ENCODE measurements around the gene POP7.
"Not testable (repeated sequence)": the region's sequence is repeated elsewhere in the genome, so short reads cannot be mapped to it uniquely, and the experiment has no call there.

Gene POP7

DNA sequence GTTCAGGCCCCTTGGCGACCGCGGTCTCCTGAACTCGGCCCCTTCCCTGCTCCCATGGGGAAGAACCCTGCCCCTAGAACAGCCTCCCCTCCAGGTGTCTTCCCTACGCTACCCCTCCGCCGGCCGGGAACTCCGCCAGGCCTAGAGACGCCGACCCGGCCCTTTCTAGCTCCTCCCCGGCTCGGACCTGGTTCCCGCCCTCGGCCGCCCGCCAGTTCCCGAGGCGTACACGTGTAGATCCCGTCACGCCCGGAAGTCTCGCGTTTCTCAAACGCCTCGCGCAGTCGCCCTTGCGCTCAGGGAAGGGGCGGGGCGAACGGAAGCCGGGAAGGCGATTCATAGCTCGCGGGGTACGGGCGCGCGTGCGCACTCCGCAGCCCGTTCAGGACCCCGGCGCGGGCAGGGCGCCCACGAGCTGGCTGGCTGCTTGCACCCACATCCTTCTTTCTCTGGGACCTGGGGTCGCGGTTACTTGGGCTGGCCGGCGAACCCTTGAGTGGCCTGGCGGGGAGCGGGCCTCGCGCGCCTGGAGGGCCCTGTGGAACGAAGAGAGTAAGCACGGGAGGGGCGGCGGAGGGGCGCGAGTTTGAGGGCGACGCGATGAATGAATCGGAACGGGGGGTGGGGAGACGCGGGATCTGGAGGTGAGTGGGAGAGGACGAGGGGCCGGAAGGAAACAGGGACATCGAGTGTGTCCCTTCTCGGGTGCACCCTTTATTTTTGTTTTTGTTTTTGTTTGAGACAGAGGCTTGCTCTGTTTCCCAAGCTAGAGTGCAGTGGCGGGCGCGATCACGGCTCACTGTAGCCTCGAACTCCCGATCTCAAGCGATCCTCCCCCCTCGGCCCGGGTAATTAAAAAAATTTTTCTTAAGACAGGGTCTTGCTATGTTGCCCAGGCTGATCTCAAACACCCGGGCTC, at the start of gene POP7:
TSS of gene POP7 (plus strand) at position 369 of the 919 bp plus-strand sequence. CDS start 710 bp downstream, outside the sequence.
- DNase-seq: peak; percentile 98

DNA sequence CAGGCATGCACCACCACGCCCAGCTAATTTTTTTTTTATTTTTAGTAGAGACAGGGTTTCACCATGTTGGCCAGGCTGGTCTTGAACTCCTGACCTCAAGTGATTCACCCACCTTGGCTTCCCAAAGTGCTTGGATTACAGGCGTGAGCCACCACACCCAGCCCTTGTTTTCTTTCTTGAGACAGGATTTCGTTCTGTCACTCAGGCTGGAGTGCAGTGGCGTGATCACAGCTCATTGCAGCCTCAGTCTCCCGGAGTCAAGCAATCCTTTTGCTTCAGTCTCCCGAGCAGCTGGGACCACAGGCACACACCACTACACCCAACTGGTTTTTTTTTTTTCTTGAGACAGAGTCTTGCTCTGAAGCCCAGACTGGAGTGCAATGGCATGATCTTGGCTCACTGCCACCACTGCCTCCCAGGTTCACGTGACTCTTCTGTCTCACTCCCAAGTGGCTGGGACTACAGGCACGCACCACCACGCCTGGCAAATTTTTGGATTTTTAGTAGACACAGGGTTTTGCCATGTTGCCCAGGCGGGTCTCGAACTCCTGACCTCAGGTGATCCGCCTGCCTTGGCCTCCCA, 43.6 kb upstream of the POP7 start:
- DNase-seq: not testable (repeated sequence)

DNA sequence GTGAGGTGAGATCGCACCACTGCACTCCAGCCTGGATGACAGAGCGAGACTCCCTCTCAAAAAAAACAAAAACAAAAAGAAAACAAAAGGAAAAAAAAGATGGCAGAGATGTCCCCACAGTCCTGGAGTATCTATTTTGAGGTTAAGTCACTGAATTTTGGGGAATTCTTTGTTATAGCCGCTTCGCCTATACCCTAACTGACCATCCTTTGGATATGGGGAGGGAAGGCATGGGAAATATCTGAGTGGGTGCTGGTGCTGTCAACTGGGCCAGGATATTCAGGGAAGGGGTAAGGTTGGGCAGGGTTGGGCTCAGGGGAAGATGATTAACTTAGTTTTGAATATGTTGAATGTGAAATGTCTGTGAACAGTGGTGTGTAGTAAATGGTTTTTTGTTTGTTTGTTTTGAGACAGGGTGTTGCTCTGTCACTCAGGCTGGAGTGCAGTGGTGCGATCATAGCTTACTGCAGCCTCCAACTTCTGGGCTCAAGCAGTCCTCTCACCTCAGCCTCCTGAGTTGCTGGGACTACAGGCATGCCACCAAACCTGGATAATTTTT, 40.7 kb upstream of the POP7 start:
- DNase-seq: no peak

DNA sequence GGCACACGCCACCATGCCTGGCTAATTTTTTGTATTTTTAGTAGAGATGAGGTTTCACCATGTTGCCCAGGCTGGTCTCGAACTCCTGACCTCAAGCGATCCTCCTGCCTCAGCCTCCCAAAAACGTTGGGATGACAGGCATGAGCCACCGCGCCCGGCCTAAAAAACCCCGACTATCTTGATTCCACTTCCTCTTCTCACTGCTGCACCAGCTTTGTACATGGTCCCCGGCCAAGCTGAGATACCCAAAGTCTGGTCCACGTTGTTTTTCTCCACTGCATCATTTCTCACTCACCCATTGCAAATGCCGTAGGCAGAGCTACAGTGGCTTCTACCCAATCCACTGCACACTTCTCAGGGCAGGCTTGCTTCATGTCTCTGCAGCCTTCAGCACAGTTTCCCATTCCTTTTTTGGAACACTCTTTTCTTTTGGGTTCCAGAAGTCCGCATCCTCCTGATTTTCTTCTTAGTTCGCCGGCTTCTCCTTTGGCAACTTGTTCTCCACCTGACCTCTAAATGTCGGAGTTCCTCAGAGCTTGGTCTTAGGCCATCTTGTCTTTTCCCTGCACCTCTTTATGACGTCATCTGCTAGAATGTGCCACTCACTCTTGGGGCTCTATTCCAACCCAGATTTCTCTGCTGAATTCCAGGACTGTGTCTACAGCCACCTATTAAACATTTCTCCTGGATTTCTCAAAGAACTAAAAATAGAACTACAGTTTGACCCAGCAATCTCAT, 38.4 kb upstream of the POP7 start:
- DNase-seq: no peak

DNA sequence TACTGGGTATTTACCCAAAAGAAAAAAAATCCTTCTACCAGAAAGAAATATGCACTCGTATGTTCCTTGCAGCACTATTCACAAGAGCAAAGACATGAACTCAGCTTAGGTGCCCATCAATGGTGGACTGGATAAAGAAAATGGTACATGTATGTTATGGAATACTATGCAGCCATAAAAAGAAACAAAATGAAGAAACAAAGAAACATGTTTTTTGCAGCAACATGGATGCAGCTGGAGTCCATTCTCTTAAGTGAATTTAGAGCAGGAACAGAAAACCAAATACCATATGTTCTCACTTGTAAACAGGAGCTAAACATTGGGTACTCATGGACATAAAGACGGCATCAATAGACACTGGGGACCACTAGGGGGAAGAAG, 37.9 kb upstream of the POP7 start:
- DNase-seq: no peak

DNA sequence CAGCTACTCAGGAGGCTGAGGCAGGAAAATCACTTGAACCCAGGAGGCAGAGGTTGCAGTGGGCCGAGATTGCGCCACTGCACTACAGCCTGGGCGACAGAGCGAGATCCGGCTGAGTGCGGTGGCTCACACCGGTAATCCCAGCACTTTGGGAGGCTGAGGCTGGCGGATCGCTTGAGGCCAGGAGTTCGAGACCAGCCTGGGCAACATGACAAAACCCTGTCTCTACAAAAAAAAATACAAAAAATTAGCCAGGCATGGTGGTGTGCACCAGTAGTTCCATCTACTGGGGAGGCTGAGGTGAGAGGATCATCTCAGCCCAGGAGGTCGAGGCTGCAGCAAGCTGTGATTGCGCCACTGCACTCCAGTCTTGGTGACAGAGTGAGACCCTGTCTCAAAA, 36.8 kb upstream of the POP7 start:
- not testable (repeated sequence) for DNase-seq

DNA sequence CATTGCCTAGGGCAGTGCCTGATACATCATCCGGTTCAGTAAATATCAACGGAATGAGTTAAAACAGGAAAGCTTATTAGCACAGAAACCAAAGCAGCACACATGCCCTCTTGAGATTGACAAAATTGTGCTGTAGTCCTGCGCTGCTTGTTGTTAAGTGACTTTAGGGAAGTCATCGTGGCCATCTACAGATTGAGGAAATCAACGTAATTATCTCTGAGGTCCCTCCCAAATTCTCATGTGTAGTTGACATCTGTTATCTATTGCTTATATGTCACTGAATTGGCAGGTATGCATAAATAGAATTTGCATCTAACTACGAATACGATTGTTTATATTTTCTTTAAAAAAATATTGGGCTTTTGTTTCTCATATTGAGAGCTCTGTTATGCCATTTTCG, 35.8 kb upstream of the POP7 start:
- no peak for DNase-seq

DNA sequence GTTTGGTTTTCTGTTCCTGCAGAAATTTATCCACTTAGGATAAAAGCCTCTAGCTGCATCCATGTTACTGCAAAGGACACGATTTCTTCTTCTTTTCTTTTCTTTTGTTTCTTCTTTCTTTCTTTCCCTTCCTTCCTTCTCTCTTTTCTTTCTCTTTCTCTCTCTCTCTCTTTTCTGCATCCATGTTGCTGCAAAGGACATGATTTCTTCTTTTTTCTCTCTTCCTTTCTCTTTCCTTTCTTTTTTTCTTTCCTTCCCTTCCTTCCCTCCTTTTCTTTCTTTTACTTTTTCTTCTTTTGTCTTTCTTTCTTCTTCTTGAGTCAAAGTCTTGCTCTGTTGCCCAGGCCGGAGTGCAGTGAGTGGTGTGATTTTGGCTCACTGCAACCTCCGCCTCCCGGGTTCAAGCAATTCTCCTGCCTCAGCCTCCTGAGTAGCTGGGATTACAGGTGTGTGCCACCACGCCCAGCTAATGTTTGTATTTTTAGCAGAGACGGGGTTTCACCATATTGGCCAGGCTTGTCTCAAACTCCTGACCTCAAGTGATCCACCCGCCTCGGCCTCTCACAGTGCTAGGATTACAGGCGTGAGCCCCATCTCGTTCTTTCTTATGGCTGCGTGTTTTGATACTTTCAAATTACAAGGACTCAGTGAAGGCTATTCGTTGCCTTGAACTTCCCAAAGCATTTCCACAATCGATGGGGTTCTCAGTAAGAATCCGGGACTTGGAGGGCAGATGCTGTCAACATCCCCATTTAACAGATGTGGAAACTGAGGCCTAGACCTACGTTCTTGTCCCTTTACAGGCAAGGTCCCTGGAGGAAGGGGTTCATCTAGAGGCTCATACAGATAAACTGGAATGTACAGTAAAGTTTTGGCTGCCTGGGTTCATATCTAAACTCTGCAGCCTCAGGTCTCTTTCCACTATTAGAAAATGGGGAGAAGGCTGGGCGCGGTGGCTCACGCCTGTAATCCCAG, 34.3 kb upstream of the POP7 start:
- no peak for DNase-seq

DNA sequence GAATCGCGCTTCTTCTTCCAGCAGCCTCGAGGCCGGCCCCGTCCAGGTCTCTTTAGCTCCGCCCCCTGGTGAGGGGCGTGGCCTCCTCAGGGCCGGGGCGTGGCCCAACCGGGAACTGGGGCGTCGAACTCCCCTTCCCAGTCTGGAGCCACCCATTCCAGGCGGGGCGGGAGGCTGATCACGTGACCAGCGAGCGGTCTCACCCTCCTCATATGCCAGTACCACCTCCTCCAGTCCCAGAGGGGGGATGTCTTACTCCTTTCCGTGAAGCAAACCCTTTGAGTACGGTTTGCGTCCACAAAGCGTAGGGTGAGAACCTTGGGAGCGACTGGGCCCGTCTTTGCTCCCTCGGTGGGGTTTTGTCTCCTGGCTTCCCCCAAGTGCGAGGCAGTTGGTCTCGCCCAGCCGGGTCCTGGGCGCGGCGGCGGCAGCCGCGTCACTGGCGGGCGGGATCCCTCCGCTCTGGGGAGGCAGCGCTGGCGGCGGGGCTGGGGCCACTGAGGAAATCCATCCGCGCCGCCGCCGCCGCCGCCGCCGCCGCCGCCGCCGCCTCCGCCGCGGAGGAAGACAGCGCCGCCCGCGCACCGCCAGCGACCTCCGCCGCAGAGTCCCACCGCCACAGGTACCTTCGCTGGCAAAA, 32.5 kb upstream of the POP7 start, which contains the start of gene GNB2:
TSS of gene GNB2 (plus strand) at position 439 of the 640 bp plus-strand sequence. CDS start 2,526 bp downstream, outside the sequence.
- DNase-seq: peak; percentile 99

DNA sequence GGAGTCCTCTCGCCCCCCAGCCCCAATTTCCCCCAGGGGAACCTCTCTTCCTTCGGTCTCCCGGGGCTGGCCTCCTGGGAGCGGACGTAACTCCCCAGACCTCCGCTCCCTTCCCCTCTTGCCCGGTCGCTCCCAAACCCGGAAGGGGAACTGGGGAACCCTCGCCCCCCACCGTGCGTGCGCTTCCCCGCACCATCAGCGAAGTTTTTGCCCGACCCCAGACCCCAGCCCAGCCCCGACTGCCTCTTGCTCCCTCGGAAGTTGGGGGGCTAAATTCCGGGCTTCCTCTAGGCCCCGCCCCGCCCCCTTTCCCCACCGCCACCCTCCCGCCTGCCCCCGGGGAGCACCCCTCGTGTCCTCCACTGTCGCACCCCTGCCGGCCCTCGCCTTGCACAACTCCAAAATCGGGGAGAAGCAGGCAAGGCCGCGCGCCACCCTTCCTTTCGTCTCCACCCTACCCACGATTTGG, 31.9 kb upstream of the POP7 start:
- DNase-seq: no peak

DNA sequence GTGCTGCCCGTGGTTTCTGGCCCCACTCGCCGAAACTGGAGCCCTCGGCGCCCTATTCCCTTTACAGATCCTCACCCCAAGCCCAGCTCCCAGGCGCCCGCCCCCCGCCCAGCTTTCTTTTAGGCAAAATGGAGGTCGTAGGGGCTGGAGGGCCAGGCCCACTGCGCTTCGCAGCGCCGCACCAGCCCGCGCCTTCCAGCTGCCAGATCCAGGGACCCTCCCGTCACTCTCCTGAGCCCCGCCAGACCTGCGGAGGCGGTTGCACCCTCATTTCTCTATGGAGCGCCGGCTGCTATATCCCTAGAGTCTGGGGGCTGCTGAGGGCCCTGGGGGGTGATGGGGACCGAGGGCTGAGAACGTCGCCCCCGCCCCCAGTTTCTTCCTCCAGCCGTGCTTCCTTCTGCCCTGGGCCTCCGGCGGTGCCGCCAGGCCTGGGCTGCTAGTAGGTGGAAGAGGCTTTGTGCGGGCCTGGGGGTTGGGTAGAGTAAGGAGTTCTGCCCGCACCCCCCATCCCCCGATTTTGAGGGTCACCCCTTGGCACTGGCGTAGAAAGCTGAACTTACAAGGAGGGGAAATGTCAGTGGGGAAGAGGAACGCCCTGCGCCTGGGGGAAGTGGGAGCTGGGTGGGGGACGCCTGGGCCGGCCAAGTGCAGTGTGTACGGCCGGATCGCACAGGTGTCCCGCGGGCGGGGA, 31.4 kb upstream of the POP7 start:
- DNase-seq: no peak

DNA sequence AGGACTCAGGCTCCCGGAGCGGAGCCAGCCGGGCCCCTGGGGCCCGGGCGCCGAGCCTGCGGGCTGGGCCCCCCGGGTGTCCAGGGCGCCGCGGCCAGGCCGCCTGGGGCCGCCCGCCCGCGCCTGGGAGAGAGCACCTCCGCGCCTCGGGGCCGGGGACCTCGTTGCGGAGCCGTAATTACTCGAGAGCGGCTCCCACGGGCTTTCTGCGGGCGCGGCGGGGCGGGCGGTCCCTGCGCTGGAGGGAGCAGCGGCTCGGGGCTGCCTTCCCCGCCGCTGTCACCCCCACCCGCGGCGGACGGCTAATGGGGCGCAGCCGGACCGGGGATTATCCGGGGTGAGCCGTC, 30.8 kb upstream of the POP7 start:
- DNase-seq: no peak

DNA sequence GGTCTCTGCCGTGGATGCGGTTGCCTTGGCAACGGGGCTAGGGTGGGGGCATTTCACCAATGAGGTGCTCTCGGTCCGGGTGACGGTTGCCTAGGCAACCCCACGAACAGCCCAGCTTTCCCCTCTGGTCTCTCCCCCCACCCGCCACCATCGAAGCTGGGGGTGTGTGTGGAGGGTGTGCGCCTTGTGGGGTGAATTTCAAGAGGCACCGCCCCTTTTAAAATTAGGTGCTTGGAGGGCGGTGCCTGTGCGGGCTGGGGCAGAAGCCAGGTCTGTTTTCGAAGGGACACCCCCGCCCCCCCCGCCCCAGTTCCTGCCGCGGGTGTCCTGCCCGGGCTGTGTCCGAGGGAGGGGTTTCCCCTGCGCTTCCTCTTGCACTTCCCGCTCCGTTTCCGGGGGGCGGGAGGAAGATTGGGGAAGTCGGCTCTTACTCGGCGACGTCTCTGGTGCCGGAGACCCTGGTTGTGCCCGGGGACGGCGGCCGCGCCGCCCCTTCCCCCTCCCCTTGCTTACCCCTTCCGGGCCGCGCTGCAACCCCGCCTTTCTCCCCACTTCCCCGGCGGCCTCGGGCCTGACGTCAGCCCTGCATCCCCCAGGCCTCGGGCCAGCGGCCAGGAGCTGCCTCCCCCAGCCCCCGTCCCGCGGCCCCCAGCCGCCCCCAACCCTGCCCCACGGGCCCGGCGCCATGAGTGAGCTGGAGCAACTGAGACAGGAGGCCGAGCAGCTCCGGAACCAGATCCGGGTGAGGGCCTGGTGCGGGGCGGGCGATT, 30.2 kb upstream of the POP7 start:
- peak; percentile 76 for DNase-seq

DNA sequence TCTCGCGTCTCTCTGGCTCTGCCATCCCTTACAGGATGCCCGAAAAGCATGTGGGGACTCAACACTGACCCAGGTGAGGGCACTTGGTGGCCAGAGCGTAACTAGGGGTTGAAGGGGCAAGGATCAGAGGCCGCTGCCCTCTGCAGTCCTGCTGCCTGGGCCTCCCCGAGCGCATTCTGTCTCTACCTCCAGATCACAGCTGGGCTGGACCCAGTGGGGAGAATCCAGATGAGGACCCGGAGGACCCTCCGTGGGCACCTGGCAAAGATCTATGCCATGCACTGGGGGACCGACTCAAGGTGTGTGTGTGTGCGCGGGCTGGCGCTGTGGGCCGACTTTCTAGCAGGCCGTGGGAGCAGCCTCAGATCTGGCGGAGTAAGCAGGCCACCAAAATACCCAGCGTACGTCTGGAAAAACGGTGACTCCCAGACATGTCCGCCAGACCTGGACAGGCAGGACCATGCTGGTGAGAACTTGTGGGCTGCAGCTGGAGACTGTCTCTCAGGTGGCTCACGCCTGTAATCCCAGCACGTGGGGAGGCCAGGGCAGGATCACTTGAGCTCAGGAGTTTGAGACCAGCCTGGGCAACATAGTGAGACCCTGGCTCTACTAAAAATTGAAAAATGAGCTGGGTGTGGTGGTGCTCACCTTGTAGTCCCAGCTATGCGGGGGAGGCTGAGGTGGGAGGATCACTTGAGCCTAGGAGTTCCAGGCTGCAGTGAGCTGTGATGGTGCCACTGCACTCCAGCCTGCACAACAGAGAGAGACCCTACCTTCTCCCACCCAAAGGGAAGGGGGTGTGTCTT, 29.2 kb upstream of the POP7 start:
- no peak for DNase-seq

DNA sequence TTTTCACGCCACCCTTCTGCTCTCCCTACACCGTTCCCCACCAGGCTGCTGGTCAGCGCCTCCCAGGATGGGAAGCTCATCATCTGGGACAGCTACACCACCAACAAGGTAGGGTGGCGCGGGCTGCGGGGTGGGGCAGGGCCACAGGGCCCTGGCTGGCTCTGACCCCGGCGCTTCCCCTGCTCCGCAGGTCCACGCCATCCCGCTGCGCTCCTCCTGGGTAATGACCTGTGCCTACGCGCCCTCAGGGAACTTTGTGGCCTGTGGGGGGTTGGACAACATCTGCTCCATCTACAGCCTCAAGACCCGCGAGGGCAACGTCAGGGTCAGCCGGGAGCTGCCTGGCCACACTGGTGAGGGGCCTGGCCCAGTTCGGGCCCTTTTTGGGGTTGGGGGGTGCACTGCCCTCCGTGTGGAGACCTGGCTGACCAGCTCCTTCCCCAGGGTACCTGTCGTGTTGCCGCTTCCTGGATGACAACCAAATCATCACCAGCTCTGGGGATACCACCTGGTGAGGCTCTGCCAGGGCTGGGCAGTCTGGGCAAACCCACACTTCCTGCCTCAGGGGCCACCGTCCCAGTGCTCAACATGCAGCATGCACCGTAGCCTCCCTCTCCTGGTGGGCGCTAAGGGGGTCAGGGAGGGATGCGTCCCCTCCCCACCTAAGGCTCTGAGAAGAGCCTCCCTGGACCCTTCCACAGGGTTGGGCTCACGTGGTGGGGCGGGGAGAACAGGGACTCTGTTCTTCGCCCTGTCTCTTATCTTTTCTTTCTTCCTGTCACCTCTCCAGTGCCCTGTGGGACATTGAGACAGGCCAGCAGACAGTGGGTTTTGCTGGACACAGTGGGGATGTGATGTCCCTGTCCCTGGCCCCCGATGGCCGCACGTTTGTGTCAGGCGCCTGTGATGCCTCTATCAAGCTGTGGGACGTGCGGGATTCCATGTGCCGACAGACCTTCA, 28.3 kb upstream of the POP7 start:
- DNase-seq: no peak

DNA sequence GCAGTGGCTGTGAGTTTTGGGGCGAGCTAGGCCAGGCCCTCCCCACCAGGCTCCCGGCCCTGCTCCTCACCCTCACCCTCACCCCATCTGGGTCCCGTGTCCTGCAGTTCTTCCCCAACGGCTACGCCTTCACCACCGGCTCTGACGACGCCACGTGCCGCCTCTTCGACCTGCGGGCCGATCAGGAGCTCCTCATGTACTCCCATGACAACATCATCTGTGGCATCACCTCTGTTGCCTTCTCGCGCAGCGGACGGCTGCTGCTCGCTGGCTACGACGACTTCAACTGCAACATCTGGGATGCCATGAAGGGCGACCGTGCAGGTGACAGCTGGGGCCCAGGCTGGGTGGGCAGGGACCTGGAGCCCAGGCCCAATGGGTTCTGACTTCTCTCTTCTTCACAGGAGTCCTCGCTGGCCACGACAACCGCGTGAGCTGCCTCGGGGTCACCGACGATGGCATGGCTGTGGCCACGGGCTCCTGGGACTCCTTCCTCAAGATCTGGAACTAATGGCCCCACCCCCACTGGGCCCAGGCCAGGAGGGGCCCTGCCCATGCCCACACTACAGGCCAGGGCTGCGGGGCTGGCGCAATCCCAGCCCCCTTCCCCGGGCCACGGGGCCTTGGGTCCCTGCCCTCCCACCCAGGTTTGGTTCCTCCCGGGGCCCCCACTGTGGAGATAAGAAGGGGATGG, 27.5 kb upstream of the POP7 start:
- no peak for DNase-seq
